SK-N-SH treated with all-trans-retinoic acid at 6 μM for 48 hours (cell line): ENCODE results near the gene LMF1.

Experiments used
- PATZ1 ChIP-seq: fragments of 250-450 bp; sonication (Bioruptor Pico); IDR thresholded peaks from 2 replicates; pipeline ENCODE4 v1.8.0; 2020; ENCODE audit warnings: mild to moderate bottlenecking, moderate library complexity, borderline replicate concordance
- RARB ChIP-seq: fragments of 250-450 bp; sonication (Bioruptor Pico); IDR thresholded peaks from 2 replicates; pipeline ENCODE4 v1.8.0; 2021; ENCODE audit warnings: mild to moderate bottlenecking, moderate library complexity
- ZC3H10 ChIP-seq: fragments of 250-450 bp; sonication (Bioruptor Pico); IDR thresholded peaks from 2 replicates; pipeline ENCODE4 v1.5.1; 2021; ENCODE audit warnings: mild to moderate bottlenecking, moderate library complexity
- ZFP3 ChIP-seq: fragments of 250-450 bp; sonication (Bioruptor Pico); IDR thresholded peaks from 2 replicates; pipeline ENCODE4 v1.5.0; 2020; ENCODE audit warnings: mild to moderate bottlenecking, moderate library complexity
- ZFP30 ChIP-seq: fragments of 450-650 bp; formaldehyde crosslinking; IDR thresholded peaks from 2 replicates; pipeline ENCODE4 v1.5.0; 2022; ENCODE audit warnings: mild to moderate bottlenecking, moderate library complexity

GRCh38 chr16:930076-930475 lies 40.7 kb downstream of the LMF1 start:
- TF ChIP-seq PATZ1 (CRISPR knock-in tag) (no peak), ZFP30 (CRISPR knock-in tag) (no peak), RARB (CRISPR knock-in tag) (no peak), ZFP3 (CRISPR knock-in tag) (no peak), ZC3H10 (CRISPR knock-in tag) (no peak)
